AG10803 (cell line): Measurements from ENCODE around the gene C3orf20.

Experiments
- DNase-seq: peaks from one replicate; pipeline ENCODE4 v3.0.0; 2010; ENCODE audit warnings: low read depth
- H3K4me3 ChIP-seq: 2 replicates; pipeline ENCODE4 v1.5.1; 2011; ENCODE audit warnings: mild to moderate bottlenecking, low read length, control low read depth
- TF ChIP-seq, protein P1 (sequence below): conservative IDR thresholded peaks from 2 replicates; pipeline ENCODE4 v1.5.1; 2011; ENCODE audit warnings: mild to moderate bottlenecking, low read length, control low read depth, inconsistent platforms

The C3orf20 gene

DNA sequence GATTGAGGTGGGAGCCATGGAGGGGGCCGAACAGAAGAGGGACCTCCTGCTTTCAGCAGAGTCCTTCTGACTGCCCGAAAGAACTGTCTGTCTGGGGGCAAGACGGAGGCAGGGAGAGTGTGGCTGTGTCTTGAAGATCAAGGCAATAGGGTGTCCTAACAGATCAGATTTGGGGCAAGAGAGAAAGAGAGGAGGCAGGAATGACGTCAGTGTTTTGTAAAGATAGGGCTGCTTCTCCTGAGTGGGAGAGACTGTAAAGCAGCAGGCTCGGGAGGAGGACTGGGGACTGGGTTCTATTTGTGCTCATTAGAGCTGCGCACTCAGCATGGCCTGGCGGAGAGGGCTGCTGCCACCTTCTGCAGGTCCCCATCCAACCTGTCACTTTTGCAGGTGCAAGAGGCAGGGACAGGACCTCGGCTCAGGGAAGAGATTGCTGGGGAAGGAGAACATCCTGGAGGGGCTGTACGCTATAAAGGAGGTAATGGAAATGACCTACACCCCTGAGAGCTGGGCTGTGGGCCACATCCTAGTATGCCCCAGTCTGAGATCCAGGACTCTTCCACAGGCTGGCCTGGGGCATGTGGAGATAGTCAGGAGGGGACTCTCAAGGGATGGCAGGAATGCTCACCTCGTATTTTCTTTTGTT, 114.8 kb downstream of the C3orf20 start:
- DNase-seq, result no peak
- TF ChIP-seq, protein P1, sequence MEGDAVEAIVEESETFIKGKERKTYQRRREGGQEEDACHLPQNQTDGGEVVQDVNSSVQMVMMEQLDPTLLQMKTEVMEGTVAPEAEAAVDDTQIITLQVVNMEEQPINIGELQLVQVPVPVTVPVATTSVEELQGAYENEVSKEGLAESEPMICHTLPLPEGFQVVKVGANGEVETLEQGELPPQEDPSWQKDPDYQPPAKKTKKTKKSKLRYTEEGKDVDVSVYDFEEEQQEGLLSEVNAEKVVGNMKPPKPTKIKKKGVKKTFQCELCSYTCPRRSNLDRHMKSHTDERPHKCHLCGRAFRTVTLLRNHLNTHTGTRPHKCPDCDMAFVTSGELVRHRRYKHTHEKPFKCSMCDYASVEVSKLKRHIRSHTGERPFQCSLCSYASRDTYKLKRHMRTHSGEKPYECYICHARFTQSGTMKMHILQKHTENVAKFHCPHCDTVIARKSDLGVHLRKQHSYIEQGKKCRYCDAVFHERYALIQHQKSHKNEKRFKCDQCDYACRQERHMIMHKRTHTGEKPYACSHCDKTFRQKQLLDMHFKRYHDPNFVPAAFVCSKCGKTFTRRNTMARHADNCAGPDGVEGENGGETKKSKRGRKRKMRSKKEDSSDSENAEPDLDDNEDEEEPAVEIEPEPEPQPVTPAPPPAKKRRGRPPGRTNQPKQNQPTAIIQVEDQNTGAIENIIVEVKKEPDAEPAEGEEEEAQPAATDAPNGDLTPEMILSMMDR, result no peak
- no peak overlapping the region for H3K4me3 ChIP-seq

DNA sequence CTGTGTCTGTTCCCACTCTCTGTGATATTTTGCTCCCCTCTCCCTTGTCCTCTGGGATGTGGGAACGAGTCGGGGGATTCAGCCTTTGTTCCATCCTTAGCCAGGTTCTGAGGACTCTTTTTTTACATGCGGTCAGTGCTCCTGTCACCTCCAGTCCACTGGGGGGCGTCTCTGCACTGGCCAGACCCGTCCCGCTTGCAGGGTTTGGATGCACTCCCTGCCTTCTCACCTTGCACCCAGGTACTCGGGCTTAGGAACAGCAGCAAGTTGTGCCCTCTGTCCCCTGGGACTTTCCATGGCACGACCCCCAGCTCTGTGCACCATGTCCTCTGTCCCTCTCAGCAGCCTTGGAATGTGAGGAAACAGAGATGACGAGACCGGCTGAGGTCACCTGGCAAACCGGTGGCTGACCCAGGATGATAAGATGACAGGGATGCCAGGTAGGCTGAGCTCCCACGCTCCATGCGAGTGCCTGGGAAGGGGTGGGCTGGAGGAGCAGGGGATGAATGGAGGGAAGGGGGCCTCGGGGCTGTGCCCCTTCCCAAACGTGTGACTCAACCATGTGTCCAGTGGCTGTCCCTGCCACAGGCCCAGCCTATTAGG, 116.5 kb downstream of the C3orf20 start:
- H3K4me3 ChIP-seq, result no peak overlapping the region
- DNase-seq, result peak; percentile 15
- TF ChIP-seq, protein P1, result peak; percentile 53

DNA sequence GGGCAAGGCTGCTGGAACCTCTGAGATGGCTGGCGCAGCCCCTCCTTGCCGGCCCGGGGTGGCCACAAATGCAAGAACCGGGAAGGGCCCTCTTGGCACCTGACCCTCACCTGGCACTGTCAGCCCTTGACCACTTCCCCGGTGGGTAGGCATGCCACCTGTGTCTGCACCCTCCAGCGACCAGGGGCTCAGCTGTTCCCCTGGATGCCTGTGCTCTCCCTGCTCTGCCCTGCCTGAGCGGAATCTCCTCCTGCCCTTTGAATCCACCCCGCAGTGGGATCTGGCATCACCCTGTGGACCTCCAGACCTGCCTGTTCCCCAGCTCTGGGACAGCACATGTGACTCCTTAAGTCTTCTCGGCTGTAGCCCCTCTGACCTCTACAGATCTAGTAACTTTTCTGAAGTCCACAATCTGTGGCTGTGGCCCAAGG, 117.8 kb downstream of the C3orf20 start:
- TF ChIP-seq, protein P1, result no peak
- H3K4me3 ChIP-seq, result no peak overlapping the region
- DNase-seq, result no peak

DNA sequence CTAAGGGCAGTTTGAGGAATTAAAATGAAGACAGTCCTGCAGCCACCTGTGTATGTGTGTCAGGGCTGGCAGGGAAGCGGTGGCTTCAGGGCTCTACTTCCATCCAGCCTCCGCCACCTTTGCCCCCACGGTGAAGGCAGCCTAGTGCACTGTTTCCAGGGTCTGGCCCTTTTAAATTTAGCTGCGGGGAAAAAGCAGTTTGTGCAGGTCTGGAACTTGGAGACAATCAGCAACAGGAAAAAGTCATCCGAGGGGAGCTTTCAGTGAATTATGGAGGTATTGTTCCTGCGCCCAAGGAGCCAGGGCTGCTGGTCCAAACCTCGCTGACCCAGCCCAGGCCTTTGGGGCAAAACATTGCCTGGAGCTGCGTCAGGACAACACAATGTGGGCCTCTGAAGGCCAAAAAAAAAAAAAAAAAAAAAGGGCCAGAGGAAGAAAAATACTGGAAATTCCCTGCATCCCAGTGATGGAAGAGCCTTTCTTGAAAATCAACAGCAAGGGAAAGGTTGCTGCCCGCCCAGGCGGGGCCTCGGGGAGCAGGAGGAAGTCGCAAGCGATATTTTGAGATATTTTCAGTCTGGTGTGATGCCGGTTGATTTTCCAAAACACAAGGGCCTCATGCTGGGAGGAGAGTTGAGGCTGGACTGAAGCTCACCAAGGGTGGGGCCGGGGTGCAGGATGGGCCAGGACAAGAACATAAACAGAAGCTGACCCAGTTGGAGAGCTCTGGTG, 118.4 kb downstream of the C3orf20 start:
- TF ChIP-seq, protein P1, result no peak
- no peak for DNase-seq
- H3K4me3 ChIP-seq, result no peak overlapping the region

DNA sequence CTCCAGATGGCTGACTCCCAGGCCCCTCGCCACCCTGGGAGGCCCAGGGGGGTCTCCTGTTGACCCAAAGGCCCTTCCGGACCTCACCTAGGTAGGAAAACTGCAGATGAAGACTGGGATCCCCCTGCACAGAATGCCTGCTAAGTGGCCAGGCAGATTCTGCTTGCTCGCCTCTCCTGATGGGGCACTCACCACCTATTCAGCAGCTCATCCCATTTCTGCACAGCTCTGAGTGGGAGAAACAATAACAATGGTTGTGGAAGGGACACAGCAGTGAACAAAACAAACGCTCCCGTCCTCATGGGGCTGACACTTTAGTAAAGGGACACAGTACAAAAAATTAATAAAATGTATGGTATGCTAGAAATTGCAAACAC, 118.9 kb downstream of the C3orf20 start:
- TF ChIP-seq, protein P1, result no peak
- no peak overlapping the region for H3K4me3 ChIP-seq
- no peak for DNase-seq

DNA sequence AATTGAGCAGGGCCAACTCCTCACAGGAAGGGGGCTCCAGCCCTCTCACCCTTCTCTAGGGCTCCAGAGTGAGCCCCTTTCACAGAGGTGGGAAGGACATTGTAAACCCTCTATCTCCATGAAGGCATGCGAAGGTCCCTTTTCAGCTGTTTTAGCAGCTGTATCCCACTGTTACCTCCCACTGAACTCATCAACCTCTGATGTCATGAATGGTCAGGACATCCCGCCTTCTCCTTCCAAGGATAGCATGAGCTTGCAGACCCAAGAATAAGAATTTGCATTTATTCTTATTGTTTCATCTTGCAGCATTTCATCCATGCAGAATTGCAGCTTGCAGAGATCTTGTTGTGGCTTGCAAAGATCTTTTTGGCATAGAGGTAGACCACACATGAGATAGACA, 119.5 kb downstream of the C3orf20 start:
- DNase-seq, result no peak
- H3K4me3 ChIP-seq, result no peak overlapping the region
- TF ChIP-seq, protein P1, result no peak

DNA sequence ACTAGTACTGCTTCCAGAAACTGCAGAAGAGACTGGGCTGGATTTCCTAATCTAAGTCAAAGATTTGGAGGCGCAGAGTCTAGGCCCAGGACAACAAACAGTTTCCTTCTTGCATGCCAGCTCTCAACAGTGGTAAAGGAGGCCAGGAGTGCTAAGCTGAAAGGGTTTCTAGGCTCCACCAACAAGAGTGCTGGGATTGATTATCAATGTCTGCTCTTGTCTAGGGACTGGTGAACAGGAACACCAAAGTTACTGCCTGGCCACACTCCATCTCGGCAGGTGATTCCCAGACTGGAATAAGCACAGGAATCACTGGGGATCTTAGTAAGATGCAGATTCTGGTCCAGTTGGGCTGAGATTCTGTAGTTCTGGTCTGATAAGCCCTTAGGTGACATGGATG, 121.1 kb downstream of the C3orf20 start:
- H3K4me3 ChIP-seq, result no peak overlapping the region
- TF ChIP-seq, protein P1, result no peak
- DNase-seq, result no peak
